TTC549 (cell line): ENCODE measurements around the gene ARID1B.

Source experiments
- FAIRE-seq: peaks from 2 replicates; lab custom pipeline; 2012; peaks lifted over from hg19 to GRCh38; lab: Jason Lieb, UNC

The ARID1B gene

GRCh38 chr6:157080986-157081391 is 303.8 kb downstream of the ARID1B start:
- FAIRE-seq, result no peak

DNA sequence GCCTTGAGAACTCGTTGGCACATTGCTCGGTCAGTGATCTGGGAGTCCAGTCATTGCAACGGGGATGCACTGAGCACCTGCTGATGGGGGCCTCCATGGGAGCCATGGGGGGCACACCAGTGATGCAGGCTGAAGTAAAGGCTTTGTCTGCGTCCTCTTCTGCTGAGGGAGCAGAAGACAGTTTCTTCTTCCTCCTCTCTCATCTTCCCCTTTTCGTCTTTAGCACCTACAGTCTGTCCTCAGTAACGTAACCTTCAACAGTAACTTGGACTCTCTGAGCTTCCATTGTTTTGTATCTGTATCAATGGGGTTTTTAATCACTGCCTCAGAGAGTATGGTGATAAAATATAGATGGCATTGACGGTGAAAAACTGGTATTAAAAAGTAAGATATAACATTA is 306.2 kb downstream of the ARID1B start:
- FAIRE-seq, result no peak

- no peak for FAIRE-seq
Measured at GRCh38 chr6:157086632-157087031, 309.5 kb downstream of the ARID1B start.

DNA sequence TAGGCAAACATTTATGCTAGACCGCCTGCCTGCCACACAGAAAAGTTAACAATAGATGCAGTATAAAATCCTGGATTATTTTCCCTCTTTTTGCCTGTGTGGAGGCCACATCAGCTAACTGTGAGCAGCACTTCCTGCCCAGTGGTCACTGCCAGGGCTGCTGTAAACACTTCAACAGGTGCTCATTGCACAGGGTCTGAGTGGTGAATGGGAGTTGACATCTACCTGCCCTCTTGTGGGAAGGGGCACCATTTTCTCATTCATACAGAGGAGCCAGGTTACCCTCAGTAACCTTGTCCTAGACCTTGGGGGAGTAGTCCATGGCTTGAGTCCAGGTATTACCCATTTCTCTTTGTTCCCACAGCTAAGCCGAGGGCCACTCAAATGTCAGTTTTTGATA is 310.8 kb downstream of the ARID1B start:
- FAIRE-seq, result no peak

DNA sequence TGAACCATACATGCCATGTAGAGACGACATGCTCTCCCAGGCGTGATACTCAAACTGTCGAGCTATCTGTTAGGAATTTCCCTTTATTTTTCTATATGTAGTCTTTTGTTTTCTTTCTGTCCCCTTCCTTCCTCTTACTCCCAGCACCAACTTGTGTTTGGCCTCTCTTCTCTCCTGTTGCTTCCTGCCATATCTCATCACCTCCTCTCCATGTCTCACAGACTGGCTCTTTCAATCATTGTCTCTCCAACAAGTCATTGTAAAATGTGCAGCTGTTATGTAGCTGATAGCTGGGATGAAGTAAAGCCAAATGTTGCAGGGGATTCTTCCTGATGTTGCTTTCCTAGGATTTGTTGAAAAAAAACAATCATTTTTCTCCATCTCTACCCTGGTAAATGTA is 311.7 kb downstream of the ARID1B start:
- FAIRE-seq, result no peak

DNA sequence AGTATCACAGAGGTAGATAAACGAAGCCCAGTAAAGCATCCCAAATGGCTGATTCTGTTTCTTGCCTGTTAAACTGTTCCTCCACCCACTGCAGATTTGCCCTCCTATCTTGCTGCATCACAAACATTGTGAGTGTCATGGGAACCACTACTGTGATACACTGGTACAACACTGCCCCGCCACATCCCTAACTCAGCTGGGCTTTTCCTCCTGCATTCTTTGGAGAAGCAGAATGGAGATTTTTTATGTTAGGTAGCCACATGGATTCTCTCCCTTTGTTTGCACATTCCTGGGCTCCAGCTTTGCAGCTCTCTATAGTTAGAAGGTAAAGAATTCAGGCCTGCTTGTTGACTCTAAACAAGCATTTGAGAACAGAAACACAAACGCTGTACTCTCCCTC is 312.1 kb downstream of the ARID1B start:
- no peak for FAIRE-seq

DNA sequence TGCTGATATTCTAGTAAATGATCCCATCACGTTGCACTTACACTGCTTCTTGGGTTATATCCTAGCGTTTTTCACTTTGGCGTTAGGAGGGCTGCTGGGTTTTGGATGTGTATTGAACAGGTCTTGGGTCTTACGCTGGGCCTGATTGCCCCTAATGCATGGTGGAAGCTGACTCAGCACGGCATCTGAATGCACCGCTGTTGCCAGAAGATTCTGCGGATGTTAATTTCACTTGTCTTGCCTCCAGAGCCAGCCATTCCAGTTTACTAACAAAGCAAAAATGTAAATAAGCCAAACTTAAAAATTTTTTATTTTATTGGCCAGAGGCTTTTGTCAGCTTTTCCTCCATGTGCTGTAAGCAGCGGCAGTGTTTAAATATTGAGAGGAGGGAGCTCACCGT is 312.7 kb downstream of the ARID1B start:
- FAIRE-seq, result no peak

DNA sequence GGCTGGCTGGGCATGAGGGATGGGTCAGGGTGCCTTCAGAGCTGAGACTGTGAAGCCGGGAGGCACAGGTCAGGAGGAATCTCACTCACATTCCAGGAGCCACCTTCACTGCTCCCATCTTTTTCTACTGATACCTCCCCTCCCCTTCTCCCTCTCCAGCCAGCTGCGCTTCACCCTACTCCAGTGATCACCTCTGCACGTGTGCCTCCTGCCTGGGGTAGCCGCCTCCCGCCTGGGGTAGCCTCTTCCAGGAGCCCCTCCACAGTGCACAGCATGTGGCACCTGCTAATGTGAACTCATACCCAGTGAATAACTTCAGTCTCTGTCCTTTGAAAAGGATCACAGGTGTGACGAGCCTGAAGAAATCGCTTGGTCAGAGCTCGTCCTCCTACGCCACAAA is 313.6 kb downstream of the ARID1B start:
- no peak for FAIRE-seq

DNA sequence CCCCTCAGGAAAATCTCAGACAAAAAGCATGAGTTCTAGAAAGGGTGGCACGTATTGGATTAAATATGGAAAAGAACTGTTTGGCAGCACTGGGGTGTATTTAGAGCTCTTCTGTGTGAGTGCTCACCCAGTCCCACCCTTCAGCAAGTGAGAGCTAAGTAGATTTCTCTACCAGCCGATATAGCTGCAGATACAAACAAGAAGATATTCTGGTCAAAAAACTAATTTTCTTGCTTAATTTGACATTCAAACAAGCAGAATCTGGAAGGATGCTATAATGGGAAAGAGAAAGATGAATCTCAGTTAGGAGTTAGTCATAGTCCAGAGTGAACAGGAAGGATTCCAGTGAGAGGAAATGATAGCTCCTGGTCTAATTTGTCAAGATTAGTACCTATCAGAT is 314.1 kb downstream of the ARID1B start:
- no peak for FAIRE-seq

GRCh38 chr6:157091856-157092460 is 314.8 kb downstream of the ARID1B start:
- FAIRE-seq, result no peak

DNA sequence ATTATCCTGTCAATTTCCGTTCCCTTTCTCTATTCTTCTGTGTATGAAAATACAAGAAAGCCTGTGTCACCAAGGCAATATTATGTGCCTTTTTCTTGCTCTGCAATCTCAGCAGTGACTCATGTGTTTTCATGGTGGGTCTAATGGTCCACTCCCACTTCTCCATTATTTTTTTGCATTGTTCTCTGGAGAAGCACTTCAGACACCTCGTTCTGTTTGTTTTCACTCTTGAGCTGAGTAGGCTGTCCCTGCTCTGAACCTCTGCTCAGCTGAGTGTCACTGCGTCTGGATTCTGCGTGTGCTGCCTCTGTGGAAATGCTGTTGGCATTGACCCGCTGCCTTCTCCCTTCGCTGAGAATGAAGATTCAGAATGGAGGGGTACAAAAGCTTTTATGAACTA is 315.6 kb downstream of the ARID1B start:
- no peak for FAIRE-seq

DNA sequence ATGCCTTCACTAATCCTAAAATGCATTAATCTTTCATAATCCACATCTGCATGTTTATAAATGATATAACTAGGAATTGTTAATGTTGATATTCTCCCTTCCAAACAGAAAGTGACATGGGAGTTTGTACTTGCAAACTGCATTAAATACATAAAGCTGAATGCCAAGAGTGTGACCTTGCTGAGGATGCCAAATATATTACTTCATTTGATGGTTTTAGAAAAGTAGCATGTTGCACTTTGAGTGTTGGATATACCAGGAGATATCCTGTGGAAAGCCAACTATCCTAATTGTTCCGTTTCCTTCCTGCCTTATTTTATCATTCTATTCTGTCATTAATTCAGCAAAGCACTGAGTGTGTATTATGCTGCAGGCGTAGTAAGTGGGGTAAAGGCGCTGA is 316.4 kb downstream of the ARID1B start:
- no peak for FAIRE-seq

DNA sequence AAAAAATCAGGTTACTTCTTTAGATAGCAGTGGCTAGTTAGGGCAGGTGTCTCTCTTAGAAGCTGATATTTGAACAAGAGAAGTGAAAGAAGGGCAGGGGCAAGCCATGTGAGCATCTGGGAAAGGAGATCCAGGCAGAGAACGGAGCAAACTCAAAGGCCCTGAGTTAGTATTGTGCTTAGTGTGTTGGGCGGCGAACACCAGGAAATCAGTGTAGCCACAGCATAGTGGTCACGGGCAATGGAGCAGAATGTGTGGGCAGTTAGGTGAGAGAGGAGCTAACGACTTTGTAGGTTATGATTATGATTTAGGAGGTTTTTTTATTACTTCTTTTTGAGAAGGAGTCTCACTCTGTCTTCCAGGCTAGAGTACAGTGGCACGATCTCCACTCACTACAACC is 316.9 kb downstream of the ARID1B start:
- no peak for FAIRE-seq

GRCh38 chr6:157095084-157095483 is 317.9 kb downstream of the ARID1B start:
- no peak for FAIRE-seq

GRCh38 chr6:157095569-157095968 is 318.4 kb downstream of the ARID1B start:
- FAIRE-seq, result no peak

GRCh38 chr6:157096105-157096504 is 318.9 kb downstream of the ARID1B start:
- no peak for FAIRE-seq

DNA sequence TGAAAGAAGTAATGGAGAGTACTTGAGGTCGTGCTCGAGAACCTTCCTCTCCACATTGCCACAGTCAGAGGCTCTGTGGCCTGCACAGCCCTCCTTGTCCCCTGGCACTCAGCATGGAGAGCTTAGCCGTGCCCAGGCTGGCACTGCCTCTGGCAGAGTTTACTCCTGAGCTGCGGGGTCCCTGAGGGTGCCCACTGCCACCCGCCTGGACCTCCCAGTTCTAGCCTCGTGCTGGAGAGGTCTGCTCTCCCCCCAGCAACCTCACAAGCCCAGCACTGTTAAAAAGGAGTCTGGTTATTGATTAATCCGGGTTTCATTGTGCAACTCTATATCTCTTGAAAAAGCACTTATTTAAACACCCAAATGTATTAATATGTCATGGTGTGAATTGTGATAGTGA is 319.3 kb downstream of the ARID1B start:
- FAIRE-seq, result no peak

- FAIRE-seq, result no peak
Measured at GRCh38 chr6:157097255-157097955, 320.2 kb downstream of the ARID1B start.

DNA sequence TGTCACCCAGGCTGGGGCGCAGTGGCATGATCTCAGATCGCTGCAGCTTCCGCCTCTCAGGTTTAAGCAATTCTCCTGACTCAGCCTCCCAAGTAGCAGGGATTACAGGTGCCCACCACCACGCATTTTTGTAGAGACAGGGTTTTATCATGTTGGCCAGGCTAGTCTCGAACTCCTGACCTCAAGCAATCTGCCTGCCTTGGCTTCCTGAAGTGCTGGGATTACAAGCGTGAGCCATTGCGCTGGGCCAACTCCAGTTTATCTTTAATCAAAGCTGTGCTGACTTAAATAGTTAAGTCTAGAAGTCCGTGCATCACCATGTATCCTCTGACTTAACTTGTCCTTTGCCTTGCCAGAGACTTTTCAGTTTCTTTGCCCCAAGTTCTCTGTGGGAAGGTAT is 321.8 kb downstream of the ARID1B start:
- no peak for FAIRE-seq

DNA sequence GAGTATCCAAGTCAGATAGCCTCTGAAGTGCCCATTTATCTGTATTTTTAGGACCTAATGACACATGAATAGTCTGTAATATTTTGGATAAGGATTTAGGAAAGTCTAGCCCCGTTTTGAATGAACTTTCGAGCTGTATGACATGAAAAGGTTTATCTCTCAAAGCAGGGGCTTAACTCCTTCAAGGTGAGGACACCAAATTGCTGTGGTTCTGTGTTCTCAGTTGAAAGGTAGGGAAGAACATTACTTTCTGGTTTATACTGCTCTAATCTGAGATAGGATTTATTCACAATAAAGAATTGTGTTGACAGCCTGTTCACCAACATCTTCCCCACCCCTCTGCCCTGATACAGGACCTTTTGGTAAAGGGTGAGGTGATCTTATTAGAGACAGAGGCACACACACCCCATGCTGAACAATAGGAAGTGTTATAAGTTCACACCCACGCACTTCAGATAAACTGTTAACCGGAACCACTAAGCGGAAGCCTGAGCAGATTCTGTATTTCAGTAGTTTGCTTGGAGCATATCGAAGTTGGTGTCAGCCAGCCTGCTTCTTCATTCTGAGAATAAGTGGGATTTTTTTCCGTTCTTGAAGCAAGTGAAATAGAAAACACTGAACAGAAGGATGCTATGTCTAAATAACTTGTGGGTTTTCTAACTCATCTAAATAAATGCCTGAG is 322.9 kb downstream of the ARID1B start:
- FAIRE-seq, result no peak

GRCh38 chr6:157101166-157101565 is 324.0 kb downstream of the ARID1B start:
- no peak for FAIRE-seq

GRCh38 chr6:157104803-157105202 is 327.6 kb downstream of the ARID1B start:
- no peak for FAIRE-seq

- FAIRE-seq, result no peak
Measured at GRCh38 chr6:157106487-157106886, 329.3 kb downstream of the ARID1B start.

DNA sequence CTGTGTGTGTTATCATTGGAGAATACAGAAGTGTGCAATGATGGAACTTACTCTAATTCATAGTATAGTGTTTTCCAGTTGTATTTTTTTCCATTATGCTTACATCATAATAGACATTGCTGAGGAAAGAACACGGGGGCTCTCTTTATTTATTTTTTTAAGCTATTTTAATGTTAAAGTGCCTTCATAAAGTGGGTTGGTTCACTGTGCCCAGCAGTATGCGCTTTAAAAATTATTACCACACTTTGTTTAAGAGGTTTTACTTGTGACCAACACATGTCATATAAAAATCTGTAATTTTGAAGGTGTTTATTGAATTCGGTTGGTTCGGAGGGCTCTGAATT is 330.4 kb downstream of the ARID1B start:
- no peak for FAIRE-seq
